Measurements from ENCODE around the gene EVI5. TPM values are rescaled to one million over a fixed set of nuclear protein-coding genes. Genes with fewer than 3 reads are reported as not detected.
"Not testable (repeated sequence)": the region's sequence is repeated elsewhere in the genome, so short reads cannot be mapped to it uniquely, and the experiment has no call there.

Gene EVI5
- total RNA-seq, 1 experiment from 2014 or later = 31.2 TPM

DNA sequence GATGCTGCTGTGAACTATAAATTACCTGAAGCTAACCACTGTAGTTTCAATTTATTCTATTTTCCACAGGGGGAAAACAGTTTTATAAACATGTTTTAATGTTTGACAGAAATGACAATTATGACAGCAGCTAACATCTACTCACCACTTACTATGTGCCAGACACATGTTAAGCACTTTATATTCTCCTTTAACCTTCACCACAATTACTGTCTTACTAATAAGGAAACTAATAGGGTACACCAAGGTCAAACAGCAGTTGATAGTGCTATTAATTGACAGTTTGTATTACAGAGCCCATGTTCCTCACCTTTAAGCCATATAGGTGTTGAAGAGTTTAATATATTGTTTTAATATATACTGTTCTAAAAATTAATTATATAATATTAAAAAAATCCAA, 146.4 kb downstream of the EVI5 start:
- Histone ChIP-seq H3K4me1 (no peaks in the 10 kb centered on the region), H3K27me3 (replicated peaks; ENCODE audit: control insufficient read depth, insufficient read depth, low read length) (no peaks in the 10 kb centered on the region), H3K4me3 (ENCODE audit: low read depth, low read length) (no peak overlapping the region), H3K36me3 (ENCODE audit: control insufficient read depth, insufficient read depth, low read length) (no peaks in the 10 kb centered on the region), H3K9me3 (no peaks in the 10 kb centered on the region)
- ChIA-PET CTCF (no interaction called here), POLR2A (no interaction called here)
- no peak for DNase-seq
- BruUV-seq (replicated peaks) = no TSS peak
- H3K27me3 Mint-ChIP-seq (ENCODE audit: insufficient read depth, unreplicated experiment) = no peaks in the 10 kb centered on the region
- peaks cover 28% of the 10 kb centered on the region for H3K36me3 Mint-ChIP-seq (ENCODE audit: insufficient read depth, unreplicated experiment)
- no peaks in the 10 kb centered on the region for H3K4me1 Mint-ChIP-seq (ENCODE audit: low read depth, unreplicated experiment)
- no peaks in the 10 kb centered on the region for H3K9me3 Mint-ChIP-seq (ENCODE audit: unreplicated experiment)
- H3K27ac Mint-ChIP-seq (ENCODE audit: unreplicated experiment) = no peak overlapping the region
- no peak overlapping the region for H3K4me3 Mint-ChIP-seq (ENCODE audit: unreplicated experiment)
- intact Hi-C loops (cut with micrococcal nuclease; ENCODE audit: unreplicated experiment) = no loop called here
- TF ChIP-seq, protein P1, sequence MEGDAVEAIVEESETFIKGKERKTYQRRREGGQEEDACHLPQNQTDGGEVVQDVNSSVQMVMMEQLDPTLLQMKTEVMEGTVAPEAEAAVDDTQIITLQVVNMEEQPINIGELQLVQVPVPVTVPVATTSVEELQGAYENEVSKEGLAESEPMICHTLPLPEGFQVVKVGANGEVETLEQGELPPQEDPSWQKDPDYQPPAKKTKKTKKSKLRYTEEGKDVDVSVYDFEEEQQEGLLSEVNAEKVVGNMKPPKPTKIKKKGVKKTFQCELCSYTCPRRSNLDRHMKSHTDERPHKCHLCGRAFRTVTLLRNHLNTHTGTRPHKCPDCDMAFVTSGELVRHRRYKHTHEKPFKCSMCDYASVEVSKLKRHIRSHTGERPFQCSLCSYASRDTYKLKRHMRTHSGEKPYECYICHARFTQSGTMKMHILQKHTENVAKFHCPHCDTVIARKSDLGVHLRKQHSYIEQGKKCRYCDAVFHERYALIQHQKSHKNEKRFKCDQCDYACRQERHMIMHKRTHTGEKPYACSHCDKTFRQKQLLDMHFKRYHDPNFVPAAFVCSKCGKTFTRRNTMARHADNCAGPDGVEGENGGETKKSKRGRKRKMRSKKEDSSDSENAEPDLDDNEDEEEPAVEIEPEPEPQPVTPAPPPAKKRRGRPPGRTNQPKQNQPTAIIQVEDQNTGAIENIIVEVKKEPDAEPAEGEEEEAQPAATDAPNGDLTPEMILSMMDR (IDR thresholded peaks at IDR 0.05; ENCODE audit: insufficient read depth in 1 of 2, low read depth in 1 of 2, low read length in 1 of 2, severe bottlenecking in 1 of 2, unreplicated experiment in 1 of 2) = no peak

DNA sequence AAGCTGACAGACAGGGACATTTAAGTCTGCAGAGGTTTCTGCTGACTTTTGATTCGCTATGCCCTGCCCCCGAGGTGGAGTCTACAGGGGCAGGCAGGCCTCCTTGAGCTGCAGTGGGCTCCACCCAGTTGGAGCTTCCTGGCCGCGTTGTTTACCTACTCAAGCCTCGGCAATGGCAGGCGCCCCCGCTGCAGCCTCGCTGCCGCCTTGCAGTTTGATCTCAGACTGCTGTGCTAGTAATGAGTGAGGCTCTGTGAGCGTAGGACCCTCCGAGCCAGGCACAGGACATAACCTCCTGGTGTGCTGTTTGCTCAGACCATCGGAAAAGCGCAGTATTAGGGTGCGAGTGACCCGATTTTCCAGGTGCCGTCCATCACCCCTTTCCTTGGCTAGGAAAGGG, 149.7 kb downstream of the EVI5 start:
- H3K4me1 ChIP-seq; POLR2A ChIA-PET; BruUV-seq (replicated peaks); H3K36me3 ChIP-seq (ENCODE audit: control insufficient read depth, insufficient read depth, low read length); H3K9me3 ChIP-seq; H3K4me1 Mint-ChIP-seq (ENCODE audit: low read depth, unreplicated experiment); H3K9me3 Mint-ChIP-seq (ENCODE audit: unreplicated experiment); H3K4me3 ChIP-seq (ENCODE audit: low read depth, low read length); H3K27ac Mint-ChIP-seq (ENCODE audit: unreplicated experiment); CTCF ChIA-PET; DNase-seq; H3K27me3 ChIP-seq (replicated peaks; ENCODE audit: control insufficient read depth, insufficient read depth, low read length); intact Hi-C loops (cut with micrococcal nuclease; ENCODE audit: unreplicated experiment); H3K4me3 Mint-ChIP-seq (ENCODE audit: unreplicated experiment); H3K27me3 Mint-ChIP-seq (ENCODE audit: insufficient read depth, unreplicated experiment): not testable (repeated sequence)
- H3K36me3 Mint-ChIP-seq (ENCODE audit: insufficient read depth, unreplicated experiment) = peaks cover 41% of the 10 kb centered on the region

DNA sequence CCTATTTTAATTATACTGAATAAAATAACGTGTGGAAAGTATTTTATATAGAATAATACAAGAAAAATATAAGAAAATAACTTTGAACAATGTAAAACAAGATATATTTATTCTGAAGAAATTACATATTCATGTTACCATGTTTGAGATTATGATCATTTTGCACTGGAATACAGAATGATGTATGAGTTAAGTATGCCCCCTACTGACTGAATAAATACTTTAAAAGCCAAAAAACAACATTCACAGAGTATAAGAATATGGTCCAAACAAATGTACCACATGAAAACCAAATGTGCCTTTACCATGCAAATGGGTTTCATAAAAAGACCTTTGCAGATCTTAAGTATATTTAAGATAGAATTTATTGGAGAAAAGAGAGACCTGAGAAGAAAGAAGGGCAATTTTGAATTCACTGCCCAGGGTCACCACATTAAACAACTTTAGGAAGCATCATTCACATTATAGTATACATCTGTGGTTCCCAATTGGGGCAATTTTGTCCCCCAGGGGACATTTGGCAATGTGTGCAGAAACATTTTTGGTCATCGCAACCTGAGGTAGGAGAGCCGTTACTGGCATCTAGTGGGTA, 161.6 kb downstream of the EVI5 start:
- no peak overlapping the region for H3K4me3 ChIP-seq (ENCODE audit: low read depth, low read length)
- no peaks in the 10 kb centered on the region for H3K4me1 Mint-ChIP-seq (ENCODE audit: low read depth, unreplicated experiment)
- H3K36me3 Mint-ChIP-seq (ENCODE audit: insufficient read depth, unreplicated experiment) = peaks cover 16% of the 10 kb centered on the region
- no peaks in the 10 kb centered on the region for H3K27me3 Mint-ChIP-seq (ENCODE audit: insufficient read depth, unreplicated experiment)
- H3K27me3 ChIP-seq (replicated peaks; ENCODE audit: control insufficient read depth, insufficient read depth, low read length) = no peaks in the 10 kb centered on the region
- TF ChIP-seq, protein P1 (IDR thresholded peaks at IDR 0.05; ENCODE audit: insufficient read depth in 1 of 2, low read depth in 1 of 2, low read length in 1 of 2, severe bottlenecking in 1 of 2, unreplicated experiment in 1 of 2) = peak; percentile 20 to 35
- H3K4me3 Mint-ChIP-seq (ENCODE audit: unreplicated experiment) = no peak overlapping the region
- H3K9me3 Mint-ChIP-seq (ENCODE audit: unreplicated experiment) = no peaks in the 10 kb centered on the region
- CTCF ChIA-PET = no interaction called here
- no peak for DNase-seq
- H3K9me3 ChIP-seq = no peaks in the 10 kb centered on the region
- no peaks in the 10 kb centered on the region for H3K36me3 ChIP-seq (ENCODE audit: control insufficient read depth, insufficient read depth, low read length)
- H3K4me1 ChIP-seq = no peaks in the 10 kb centered on the region
- POLR2A ChIA-PET = no interaction called here
- no TSS peak for BruUV-seq (replicated peaks)
- no peak overlapping the region for H3K27ac Mint-ChIP-seq (ENCODE audit: unreplicated experiment)
- intact Hi-C loops (cut with micrococcal nuclease; ENCODE audit: unreplicated experiment) = loop anchor here (1.0 kb wide), 1 partner anchor 313 kb away; no protein-coding TSS in a partner anchor

All from Caco-2 (cell line).